GM12872 (cell line): ENCODE data around the gene KHNYN.

ENCODE experiments used
- CTCF ChIP-seq: IDR thresholded peaks from 3 replicates; pipeline ENCODE4 v1.5.1; 2011; ENCODE audit warnings: low read depth, mild to moderate bottlenecking, low read length, moderate library complexity; ENCODE audit not compliant: insufficient read depth

KHNYN gene

DNA sequence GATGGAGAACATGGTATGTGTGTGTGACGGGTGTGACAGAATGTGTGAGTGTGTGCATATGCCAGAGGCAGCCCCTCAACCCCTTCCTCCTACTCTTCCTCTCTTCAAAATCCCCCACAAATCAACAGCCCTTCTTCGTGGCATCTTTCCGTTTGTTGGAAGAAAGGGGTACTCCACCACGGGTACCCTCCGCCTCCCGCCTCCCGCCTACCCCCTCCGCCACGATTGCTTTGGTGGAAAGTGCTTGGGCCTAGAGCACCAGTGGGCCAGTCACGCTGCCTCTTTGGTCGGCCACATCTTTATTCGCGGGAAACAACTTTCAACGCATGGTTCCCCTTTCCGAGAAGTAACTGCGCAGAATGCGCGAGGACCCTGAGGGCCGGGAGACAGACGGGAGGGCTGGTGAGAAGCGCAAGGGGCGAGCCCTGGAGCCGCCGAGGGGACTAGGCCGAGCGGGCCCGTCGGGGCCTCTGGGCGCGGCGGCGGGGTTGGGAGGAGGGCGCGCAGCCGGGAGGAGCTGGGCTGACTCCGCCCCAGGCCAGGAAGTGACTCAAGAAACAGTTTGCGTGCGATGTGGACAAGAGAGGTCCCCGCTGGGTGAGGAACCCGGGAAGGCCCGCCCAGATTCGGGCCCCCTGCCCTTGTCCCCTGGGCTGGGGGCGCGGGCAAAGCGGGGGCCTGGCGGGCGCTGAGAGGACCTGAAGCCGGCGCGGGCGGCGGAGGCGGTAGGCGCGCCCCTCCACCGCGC lies at the start of gene KHNYN, which contains the start of gene CBLN3:
Gene KHNYN (plus strand): TSS at position 560 of the 748 bp plus-strand sequence. CDS start 777 bp downstream, outside the sequence.
Gene CBLN3 (minus strand): TSS at position 274 of the 748 bp plus-strand sequence. CDS start 614 bp downstream, outside the sequence.
- no peak for TF ChIP-seq CTCF

- no peak for TF ChIP-seq CTCF
Measured at GRCh38 chr14:24381363-24382063, 48.2 kb upstream of the KHNYN start.

- TF ChIP-seq CTCF = no peak
Measured at GRCh38 chr14:24382064-24382371, 47.7 kb upstream of the KHNYN start.

DNA sequence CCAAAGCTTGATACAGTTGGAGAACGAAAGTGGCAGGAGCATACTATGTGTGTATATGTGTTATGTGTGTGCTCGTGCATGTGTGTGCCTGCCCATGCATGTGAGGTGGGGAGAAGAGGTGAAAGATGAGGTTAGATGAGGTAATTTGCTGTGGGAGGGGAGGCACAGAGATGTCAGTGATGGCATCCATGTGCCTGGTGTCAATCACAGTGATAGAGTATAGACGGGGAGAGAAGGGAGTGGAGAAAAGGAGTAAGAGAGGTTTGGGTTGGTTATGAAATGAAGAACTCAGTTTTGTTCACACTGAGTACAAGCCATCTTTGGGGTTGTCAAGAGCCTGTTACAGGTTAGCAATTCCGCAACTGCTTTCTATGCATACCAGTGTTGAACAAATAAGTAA lies 45.6 kb upstream of the KHNYN start:
- no peak for TF ChIP-seq CTCF

GRCh38 chr14:24385524-24385923 lies 44.2 kb upstream of the KHNYN start:
- TF ChIP-seq CTCF = no peak

GRCh38 chr14:24387009-24387345 lies 42.8 kb upstream of the KHNYN start:
- TF ChIP-seq CTCF = no peak

GRCh38 chr14:24388474-24389179 lies 41.1 kb upstream of the KHNYN start:
- no peak for TF ChIP-seq CTCF
